ENCODE measurements around the gene ZNF514. TPM values are rescaled to one million over a fixed set of nuclear protein-coding genes. Genes with fewer than 3 reads are reported as not detected.

ZNF514 gene
- polyA plus RNA-seq, 3 donors, result 2.8 to 9.6 (median 5.7) TPM

DNA sequence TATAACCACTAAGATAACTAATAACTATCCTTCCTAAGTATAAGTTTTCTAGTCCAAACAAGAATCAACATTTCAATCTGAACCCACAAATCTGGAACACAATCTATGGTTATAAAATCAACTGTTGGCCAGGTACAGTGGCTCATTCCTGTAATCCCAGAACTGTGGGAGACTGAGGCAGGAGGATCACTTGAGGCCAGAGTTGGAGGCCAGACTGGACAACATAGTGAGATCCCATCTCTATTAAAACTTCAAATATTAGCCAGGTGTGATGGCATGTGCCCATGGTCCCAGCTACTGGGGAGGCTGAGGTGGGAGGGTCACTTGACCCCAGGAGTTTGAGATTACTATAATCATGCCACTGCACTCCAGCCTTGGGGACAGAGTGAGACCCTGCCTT lies 49.3 kb downstream of the ZNF514 start:
- Histone ChIP-seq H3K4me2 (replicated peaks; ENCODE audit: extremely low read depth, low read length, poor library complexity, severe bottlenecking) (no peak overlapping the region), H3K9me3 (replicated peaks in 1 of 2; ENCODE audit: control insufficient read depth in 1 of 2, insufficient read depth in 1 of 2, low read length in 2 of 2) (no peaks in the 10 kb centered on the region), H3K27ac (ENCODE audit: low read depth in 1 of 2, low read length in 2 of 2) (no peak overlapping the region), H3K4me3 (replicated peaks in 1 of 3; ENCODE audit: low read depth in 2 of 3, low read length in 3 of 3) (no peak overlapping the region), H2AFZ (ENCODE audit: insufficient read depth, low read depth, low read length, poor library complexity, severe bottlenecking) (no peak overlapping the region), H3K27me3 (ENCODE audit: control insufficient read depth in 2 of 2, insufficient read depth in 2 of 2, low read length in 2 of 2) (no peaks in the 10 kb centered on the region), H3K4me1 (ENCODE audit: control insufficient read depth in 1 of 2, insufficient read depth in 2 of 2, low read length in 2 of 2) (peaks cover 6 to 9% of the 10 kb centered on the region in 2 donors), H4K20me1 (ENCODE audit: insufficient read depth, low read length) (peaks cover 10% of the 10 kb centered on the region), H3K79me2 (ENCODE audit: insufficient read depth, low read length) (peaks cover 8% of the 10 kb centered on the region), H3K9ac (ENCODE audit: insufficient read depth, low read length, poor library complexity, severe bottlenecking) (no peak overlapping the region), H3K36me3 (replicated peaks in 1 of 2; ENCODE audit: control insufficient read depth in 1 of 2, insufficient read depth in 2 of 2, low read length in 2 of 2) (peaks cover 88 to 93% of the 10 kb centered on the region in 2 donors)
- peaks cover 0 to 2% (median 0%) of the 10 kb centered on the region in 7 donors for H3K9me3 Mint-ChIP-seq
- H3K4me3 Mint-ChIP-seq, result no peak overlapping the region
- peaks cover 0 to 2% (median 0%) of the 10 kb centered on the region in 3 donors for H3K27me3 Mint-ChIP-seq (ENCODE audit: low read depth in 3 of 3)
- no peak for DNase-seq
- TF ChIP-seq CTCF (IDR thresholded peaks at IDR 0.05), result no peak
- intact Hi-C loops (cut with micrococcal nuclease), result no loop called here
- H3K36me3 Mint-ChIP-seq, result peaks cover 70 to 83% of the 10 kb centered on the region in 2 donors
- H3K27ac Mint-ChIP-seq, result no peak overlapping the region
- peaks cover 17% of the 10 kb centered on the region for H3K4me1 Mint-ChIP-seq

- DNase-seq, result no peak
- Histone ChIP-seq H3K36me3 (replicated peaks in 1 of 2; ENCODE audit: control insufficient read depth in 1 of 2, insufficient read depth in 2 of 2, low read length in 2 of 2) (peaks cover 93 to 96% of the 10 kb centered on the region in 2 donors), H3K79me2 (ENCODE audit: insufficient read depth, low read length) (peaks cover 5% of the 10 kb centered on the region), H3K27me3 (ENCODE audit: control insufficient read depth in 2 of 2, insufficient read depth in 2 of 2, low read length in 2 of 2) (no peaks in the 10 kb centered on the region), H3K27ac (ENCODE audit: low read depth in 1 of 2, low read length in 2 of 2) (no peak overlapping the region), H3K9me3 (replicated peaks in 1 of 2; ENCODE audit: control insufficient read depth in 1 of 2, insufficient read depth in 1 of 2, low read length in 2 of 2) (no peaks in the 10 kb centered on the region), H2AFZ (ENCODE audit: insufficient read depth, low read depth, low read length, poor library complexity, severe bottlenecking) (no peak overlapping the region), H3K9ac (ENCODE audit: insufficient read depth, low read length, poor library complexity, severe bottlenecking) (no peak overlapping the region), H4K20me1 (ENCODE audit: insufficient read depth, low read length) (peaks cover 4% of the 10 kb centered on the region), H3K4me3 (replicated peaks in 1 of 3; ENCODE audit: low read depth in 2 of 3, low read length in 3 of 3) (no peak overlapping the region), H3K4me1 (ENCODE audit: control insufficient read depth in 1 of 2, insufficient read depth in 2 of 2, low read length in 2 of 2) (no peaks in the 10 kb centered on the region), H3K4me2 (replicated peaks; ENCODE audit: extremely low read depth, low read length, poor library complexity, severe bottlenecking) (no peak overlapping the region)
- peaks cover 73 to 86% of the 10 kb centered on the region in 2 donors for H3K36me3 Mint-ChIP-seq
- WGBS (ENCODE audit: insufficient coverage), result 100% methylated on average over 1 of the region's 6 CpGs
- peaks cover 0 to 3% (median 0%) of the 10 kb centered on the region in 7 donors for H3K9me3 Mint-ChIP-seq
- intact Hi-C loops (cut with micrococcal nuclease), result no loop called here
- TF ChIP-seq CTCF (IDR thresholded peaks at IDR 0.05), result no peak
- peaks cover 7% of the 10 kb centered on the region for H3K4me1 Mint-ChIP-seq
- peaks cover 0 to 2% (median 0%) of the 10 kb centered on the region in 3 donors for H3K27me3 Mint-ChIP-seq (ENCODE audit: low read depth in 3 of 3)
- no peak overlapping the region for H3K4me3 Mint-ChIP-seq
- H3K27ac Mint-ChIP-seq, result no peak overlapping the region
Observed at GRCh38 chr2:95109260-95109659, 50.4 kb downstream of the ZNF514 start.
